Activated naive CD8-positive, alpha-beta T cell (primary cell): Measurements from ENCODE around the gene TPST1.

Experiments used
- H3K27ac Mint-ChIP-seq: one replicate; pipeline ENCODE4 v1.8.0; 2021; ENCODE audit warnings: mixed read lengths
- H3K27me3 Mint-ChIP-seq: one replicate; pipeline ENCODE4 v1.8.0; 2021; ENCODE audit warnings: mixed read lengths
- H3K36me3 Mint-ChIP-seq: one replicate; pipeline ENCODE4 v1.8.0; 2021; ENCODE audit warnings: mixed read lengths
- H3K4me1 Mint-ChIP-seq: one replicate; pipeline ENCODE4 v1.8.0; 2021; ENCODE audit warnings: low read depth, mixed read lengths
- H3K4me3 Mint-ChIP-seq: one replicate; pipeline ENCODE4 v1.8.0; 2021; ENCODE audit warnings: mild to moderate bottlenecking, mixed read lengths
- H3K9me3 Mint-ChIP-seq: one replicate; pipeline ENCODE4 v1.8.0; 2021; ENCODE audit warnings: low read depth, mixed read lengths

TPST1 gene

DNA sequence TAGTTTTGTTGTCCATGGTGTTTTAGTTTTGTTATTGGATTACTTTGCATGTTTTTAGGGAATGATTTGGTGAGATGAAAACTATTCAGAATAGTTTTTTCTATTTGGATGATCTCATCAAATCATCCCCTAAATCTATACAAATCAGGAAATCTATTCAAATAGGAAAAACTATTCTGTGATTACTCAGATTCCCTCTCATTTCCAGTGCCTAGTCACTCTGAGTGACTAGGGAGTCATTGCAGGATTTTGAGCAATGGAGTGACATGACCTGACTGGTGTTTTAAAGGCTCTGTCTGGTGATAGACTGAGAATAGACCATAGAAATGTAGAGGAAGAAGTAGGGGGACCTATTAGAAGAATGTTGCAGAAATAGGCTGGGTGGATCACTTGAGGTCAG lies 72.4 kb downstream of the TPST1 start:
- Mint-ChIP-seq H3K4me3 (no peak overlapping the region), H3K9me3 (no peaks in the 10 kb centered on the region), H3K27ac (no peak overlapping the region), H3K36me3 (peaks cover 8% of the 10 kb centered on the region), H3K4me1 (peaks cover 6% of the 10 kb centered on the region), H3K27me3 (no peaks in the 10 kb centered on the region)

DNA sequence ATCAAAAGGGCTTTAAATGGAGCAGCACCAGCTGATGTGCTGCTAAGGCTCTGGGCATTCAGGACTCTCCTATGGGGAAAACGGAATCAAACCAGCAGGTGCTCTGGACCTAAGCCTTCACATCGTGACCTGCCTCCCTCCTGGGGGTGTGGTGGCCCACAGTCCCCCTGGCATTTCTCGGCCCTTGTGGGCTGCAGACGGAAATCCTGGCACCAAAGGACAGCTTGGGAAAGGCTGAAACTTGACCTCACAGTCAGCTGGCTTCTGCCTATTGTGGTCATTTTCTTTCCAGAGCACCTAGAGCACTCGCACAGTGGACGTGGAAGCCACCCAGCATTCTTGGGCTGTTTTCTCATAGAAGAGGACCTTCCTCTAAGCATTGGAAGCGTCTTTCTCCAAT lies 74.8 kb downstream of the TPST1 start:
- H3K27ac Mint-ChIP-seq: no peak overlapping the region
- no peaks in the 10 kb centered on the region for H3K27me3 Mint-ChIP-seq
- H3K9me3 Mint-ChIP-seq: no peaks in the 10 kb centered on the region

DNA sequence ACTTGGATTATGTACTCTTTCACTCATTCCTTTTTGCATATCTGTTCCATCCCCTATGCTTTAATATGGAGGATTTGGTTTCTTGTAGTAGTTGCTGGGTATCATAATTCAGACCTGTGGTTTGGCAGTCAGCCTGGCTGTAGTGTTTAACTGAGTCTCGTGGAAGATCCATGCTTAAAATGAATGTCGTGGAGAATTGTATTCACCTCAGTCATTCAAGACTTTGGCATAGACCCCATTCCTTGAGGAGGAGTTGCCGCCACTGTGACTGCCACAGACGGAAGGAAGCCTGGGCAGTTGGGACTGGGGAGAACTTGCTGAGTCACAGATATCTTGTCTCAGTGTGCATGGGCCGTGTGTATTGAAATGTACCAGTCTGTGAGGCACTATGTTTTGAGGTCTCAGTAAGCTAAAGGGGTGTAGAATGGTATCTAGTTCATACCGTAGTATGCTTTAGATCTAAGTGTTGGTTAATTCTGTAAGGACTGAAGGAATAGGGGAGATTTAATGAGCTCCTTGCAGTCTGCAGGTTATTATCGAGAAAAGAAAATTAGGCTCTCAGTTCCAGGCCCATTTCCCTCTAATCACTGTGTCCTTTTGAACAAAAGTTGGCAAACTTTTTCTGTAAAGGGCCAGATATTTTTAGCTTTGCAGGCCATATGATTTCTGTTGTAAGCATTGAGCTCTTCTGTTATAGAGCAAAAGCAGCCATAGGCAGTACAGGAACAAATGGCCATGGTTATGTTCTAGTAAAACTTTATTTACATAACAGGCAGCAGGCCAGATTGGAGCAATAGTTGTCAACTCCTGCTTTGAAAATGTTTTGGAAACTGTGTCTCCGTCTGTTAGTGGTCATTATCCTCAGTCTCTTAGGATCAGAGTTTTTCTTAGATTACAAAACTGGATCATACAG lies 76.8 kb downstream of the TPST1 start:
- H3K9me3 Mint-ChIP-seq: no peaks in the 10 kb centered on the region
- H3K27ac Mint-ChIP-seq: no peak overlapping the region
- peaks cover 8% of the 10 kb centered on the region for H3K4me1 Mint-ChIP-seq
- no peaks in the 10 kb centered on the region for H3K27me3 Mint-ChIP-seq
- H3K36me3 Mint-ChIP-seq: peaks cover 2% of the 10 kb centered on the region
- H3K4me3 Mint-ChIP-seq: no peak overlapping the region

More for the DNA sequence above, 74.8 kb downstream of the TPST1 start:
- H3K36me3 Mint-ChIP-seq: peaks cover 2% of the 10 kb centered on the region
- no peak overlapping the region for H3K4me3 Mint-ChIP-seq
- H3K4me1 Mint-ChIP-seq: peaks cover 8% of the 10 kb centered on the region

DNA sequence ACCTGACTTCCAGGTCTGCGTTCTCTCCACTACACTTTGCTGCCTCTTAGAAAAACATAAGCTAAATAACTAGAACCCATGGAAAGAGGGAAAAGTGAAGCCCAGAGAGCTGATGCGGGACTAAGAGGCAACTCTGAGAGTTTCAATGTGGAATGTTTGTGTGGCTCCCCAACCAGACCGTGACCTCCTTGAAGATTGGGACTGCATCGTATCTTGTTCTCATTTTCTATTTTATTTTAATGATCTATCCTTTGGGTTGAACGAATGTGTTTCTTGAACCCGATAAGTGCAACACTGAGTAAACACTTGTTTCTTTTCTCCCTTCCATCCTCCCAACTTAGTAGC lies 77.4 kb downstream of the TPST1 start:
- peaks cover 2% of the 10 kb centered on the region for H3K36me3 Mint-ChIP-seq
- peaks cover 8% of the 10 kb centered on the region for H3K4me1 Mint-ChIP-seq
- H3K4me3 Mint-ChIP-seq: no peak overlapping the region
- no peaks in the 10 kb centered on the region for H3K9me3 Mint-ChIP-seq
- H3K27me3 Mint-ChIP-seq: no peaks in the 10 kb centered on the region
- H3K27ac Mint-ChIP-seq: no peak overlapping the region

DNA sequence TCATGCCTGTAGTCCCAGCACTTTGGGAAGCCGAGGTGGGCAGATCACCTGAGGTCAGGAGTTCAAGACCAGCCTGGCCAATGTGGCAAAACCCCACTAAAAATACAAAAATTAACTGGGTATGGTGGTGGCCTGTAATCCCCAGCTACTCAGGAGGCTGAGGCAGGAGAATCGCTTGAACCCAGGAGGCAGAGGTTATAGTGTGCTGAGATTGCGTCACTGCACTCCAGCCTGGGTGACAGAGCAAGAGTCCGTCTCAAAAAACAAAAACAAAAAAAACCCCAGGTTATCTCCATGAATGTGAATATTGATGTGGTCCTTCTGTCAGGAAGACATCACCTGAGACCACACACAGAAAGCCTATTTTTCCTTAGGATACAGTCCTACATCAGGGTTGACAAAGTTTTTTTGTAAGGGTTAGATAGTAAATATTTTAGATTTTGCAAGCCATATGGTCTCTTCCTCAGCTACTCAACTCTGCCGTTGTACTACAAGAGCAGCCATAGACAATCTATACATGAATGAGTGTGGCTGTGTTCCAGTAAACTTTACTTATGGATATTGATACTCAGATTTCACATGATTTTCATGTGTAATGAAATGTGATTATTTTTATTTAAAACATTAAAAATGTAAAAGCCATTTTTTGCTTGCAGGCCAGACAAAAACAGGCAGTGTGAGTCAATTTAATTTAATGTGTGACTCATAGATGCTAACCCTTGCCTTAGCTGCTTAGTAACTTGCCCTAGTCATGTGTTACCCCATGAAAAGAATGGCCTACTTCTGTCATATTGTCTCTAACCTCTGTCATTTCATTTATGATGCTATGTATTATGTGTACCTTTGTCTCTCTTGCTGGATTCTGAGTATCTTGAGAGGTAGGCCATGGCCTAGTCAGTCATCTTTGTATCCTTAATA lies 78.1 kb downstream of the TPST1 start:
- H3K27me3 Mint-ChIP-seq: no peaks in the 10 kb centered on the region
- no peaks in the 10 kb centered on the region for H3K9me3 Mint-ChIP-seq
- H3K4me1 Mint-ChIP-seq: peaks cover 8% of the 10 kb centered on the region
- no peak overlapping the region for H3K27ac Mint-ChIP-seq
- no peak overlapping the region for H3K4me3 Mint-ChIP-seq
- H3K36me3 Mint-ChIP-seq: peaks cover 2% of the 10 kb centered on the region

DNA sequence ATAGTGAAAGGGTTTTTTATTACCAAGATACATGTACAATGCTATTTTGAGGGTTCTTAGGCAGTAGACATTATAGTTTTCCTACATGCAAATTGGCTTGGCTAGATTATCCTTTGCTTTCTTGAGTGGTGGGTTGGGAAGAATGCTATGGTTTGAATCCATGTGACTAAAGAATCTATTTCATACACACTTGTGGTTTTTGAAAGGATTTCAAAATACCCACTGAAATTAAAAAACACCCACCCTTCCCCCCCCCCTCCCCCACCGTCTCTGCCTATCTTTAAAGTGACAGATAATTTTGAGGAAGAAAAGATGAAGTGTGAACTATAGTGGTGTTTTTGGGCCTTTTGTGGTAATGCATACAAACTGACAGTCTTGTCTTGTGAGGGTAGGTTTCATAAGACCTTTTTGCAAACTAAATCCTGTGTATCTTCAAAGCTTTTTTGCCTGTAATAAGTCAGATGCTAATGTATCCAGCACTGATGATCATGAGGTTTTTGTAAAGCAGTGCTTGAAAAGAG lies 90.9 kb downstream of the TPST1 start:
- H3K36me3 Mint-ChIP-seq: peaks cover 18% of the 10 kb centered on the region
- H3K27me3 Mint-ChIP-seq: no peaks in the 10 kb centered on the region
- H3K9me3 Mint-ChIP-seq: peaks cover 4% of the 10 kb centered on the region
- H3K4me3 Mint-ChIP-seq: no peak overlapping the region
- H3K4me1 Mint-ChIP-seq: peaks cover 4% of the 10 kb centered on the region
- no peak overlapping the region for H3K27ac Mint-ChIP-seq

DNA sequence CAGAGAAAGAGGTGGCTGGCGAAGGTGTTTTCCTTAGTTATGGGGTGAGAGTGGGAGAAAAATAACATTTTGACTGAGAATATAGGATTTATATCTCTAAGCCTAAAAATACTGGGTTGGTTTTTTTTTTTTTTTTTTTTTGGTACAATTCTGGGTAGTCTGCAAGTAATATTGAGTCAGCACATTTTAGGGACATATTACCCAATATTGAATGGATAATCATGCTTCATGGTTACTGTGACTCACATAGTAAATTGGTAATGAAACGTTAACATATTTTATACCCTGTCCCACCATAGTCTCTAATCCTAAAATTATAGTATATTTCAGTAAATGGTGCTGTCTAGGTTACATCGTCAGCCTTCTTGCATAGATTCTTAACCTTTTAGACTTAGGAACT lies 91.4 kb downstream of the TPST1 start:
- Mint-ChIP-seq H3K27me3 (no peaks in the 10 kb centered on the region), H3K4me3 (no peak overlapping the region), H3K9me3 (peaks cover 4% of the 10 kb centered on the region), H3K27ac (no peak overlapping the region), H3K36me3 (peaks cover 21% of the 10 kb centered on the region), H3K4me1 (peaks cover 4% of the 10 kb centered on the region)

DNA sequence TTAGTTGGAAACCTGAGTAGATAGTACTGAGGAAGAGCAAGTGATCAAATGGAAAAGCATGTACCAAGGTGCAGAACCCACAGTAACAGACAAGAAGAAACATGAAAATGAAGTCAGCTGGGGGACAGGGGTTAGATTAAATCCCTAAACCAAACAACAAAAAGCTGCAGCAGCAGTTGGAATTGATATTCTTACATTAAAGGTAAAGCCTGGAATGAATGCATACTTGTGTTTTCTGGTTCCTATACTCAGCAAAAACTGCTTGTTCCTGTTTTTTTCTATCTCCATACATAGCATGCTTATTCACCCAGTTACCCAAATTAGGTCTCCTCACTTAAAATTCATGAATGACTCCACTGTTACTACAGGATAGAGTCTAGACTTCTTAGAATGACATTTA lies 92.4 kb downstream of the TPST1 start:
- H3K27ac Mint-ChIP-seq: no peak overlapping the region
- H3K4me1 Mint-ChIP-seq: peaks cover 4% of the 10 kb centered on the region
- H3K27me3 Mint-ChIP-seq: no peaks in the 10 kb centered on the region
- H3K36me3 Mint-ChIP-seq: peaks cover 21% of the 10 kb centered on the region
- H3K9me3 Mint-ChIP-seq: peaks cover 4% of the 10 kb centered on the region
- no peak overlapping the region for H3K4me3 Mint-ChIP-seq

DNA sequence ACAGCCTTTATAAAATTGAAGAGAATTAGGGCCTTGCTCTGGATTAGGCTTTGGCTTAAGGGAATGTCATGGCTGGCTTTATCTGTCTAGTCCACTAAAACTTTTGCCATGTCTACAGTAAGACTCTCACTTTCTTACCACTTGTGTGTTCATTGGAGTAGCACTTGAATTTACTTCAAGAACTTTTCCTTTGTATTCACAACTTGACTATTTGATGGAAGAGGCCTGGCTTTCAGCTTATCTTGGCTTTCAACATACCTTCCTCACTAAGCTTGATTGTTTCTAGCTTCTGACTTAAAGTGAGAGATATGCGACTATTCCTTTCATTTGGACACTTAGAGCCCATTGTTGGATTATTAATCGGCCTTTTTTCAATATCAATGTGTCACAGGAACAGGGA lies 96.1 kb downstream of the TPST1 start:
- Mint-ChIP-seq H3K27ac (no peak overlapping the region), H3K4me3 (no peak overlapping the region), H3K9me3 (peaks cover 4% of the 10 kb centered on the region), H3K27me3 (no peaks in the 10 kb centered on the region), H3K4me1 (peaks cover 3% of the 10 kb centered on the region), H3K36me3 (peaks cover 20% of the 10 kb centered on the region)

DNA sequence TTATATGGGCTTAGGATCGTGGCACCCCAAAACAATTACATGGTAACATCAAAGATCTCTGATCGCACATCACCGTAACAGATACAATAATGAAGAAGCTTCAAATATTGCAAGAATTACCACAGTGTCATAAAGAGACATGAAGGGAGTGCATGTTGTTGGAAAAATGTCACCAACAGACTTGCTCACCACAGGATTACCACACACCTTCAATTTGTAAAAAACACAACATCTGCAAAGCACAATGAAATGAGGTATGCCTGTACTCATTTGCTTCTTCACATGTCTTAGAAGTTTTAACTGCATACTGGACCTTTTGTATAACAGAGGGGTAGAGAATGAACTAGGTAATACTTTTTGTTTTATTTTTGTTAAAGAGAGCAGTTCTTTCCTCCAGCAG lies 96.6 kb downstream of the TPST1 start:
- peaks cover 4% of the 10 kb centered on the region for H3K9me3 Mint-ChIP-seq
- H3K4me3 Mint-ChIP-seq: no peak overlapping the region
- H3K4me1 Mint-ChIP-seq: no peaks in the 10 kb centered on the region
- no peaks in the 10 kb centered on the region for H3K27me3 Mint-ChIP-seq
- H3K36me3 Mint-ChIP-seq: peaks cover 21% of the 10 kb centered on the region
- H3K27ac Mint-ChIP-seq: no peak overlapping the region

DNA sequence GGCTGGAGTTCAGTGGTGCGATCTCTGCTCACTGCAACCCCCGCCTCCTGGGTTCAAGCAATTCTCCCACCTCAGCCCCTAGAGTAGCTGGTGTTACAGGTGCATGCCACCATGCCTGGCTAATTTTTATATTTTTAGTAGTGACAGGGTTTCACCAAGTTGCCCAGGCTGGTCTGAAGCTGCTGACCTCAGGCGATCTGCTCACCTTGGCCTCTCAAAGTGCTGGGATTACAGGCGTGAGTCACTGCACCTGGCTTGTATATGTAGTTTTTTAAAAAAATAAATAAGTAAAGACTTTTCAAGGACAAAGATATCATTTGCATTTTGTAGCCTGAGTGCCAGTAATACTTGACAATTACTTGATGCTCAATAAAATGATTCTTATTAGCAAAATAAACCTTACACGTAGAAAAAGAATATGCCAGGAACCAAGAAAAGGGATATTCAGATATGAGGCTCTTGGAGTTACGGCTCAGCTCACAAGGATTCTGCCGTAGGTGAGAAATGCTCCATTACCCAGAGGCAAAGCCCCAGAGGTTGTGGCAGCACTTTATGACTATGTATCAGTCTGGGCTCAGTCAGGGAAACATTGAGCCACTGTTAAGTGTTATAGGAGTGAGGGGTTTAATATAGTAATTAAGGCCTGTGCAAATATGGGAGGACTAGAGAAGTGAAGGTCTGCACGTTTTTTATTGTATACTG lies 98.5 kb downstream of the TPST1 start:
- Mint-ChIP-seq H3K9me3 (peaks cover 4% of the 10 kb centered on the region), H3K4me3 (no peak overlapping the region), H3K36me3 (peaks cover 16% of the 10 kb centered on the region), H3K27ac (no peak overlapping the region), H3K27me3 (no peaks in the 10 kb centered on the region), H3K4me1 (no peaks in the 10 kb centered on the region)

DNA sequence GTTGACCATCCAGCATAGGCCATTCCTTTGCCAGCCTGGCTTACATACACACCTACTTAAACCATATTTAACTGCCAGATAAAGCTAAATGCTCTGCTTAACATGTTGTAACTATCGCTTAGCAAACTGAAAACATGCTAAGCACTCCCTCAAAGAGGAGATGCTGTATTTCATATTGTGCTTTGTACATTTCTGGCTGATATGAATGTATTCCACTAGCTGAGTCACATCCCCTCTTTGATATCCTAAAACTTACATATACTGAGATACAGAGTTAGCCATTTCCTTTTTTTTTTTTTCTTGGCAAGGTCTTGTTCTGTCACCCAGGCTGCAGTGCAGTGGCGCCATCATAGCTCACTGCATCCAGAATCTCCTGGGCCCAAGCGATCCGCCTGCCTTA lies 99.4 kb downstream of the TPST1 start:
- Mint-ChIP-seq H3K4me1 (no peaks in the 10 kb centered on the region), H3K27me3 (no peaks in the 10 kb centered on the region), H3K4me3 (no peak overlapping the region), H3K9me3 (peaks cover 2% of the 10 kb centered on the region), H3K27ac (no peak overlapping the region), H3K36me3 (peaks cover 14% of the 10 kb centered on the region)

DNA sequence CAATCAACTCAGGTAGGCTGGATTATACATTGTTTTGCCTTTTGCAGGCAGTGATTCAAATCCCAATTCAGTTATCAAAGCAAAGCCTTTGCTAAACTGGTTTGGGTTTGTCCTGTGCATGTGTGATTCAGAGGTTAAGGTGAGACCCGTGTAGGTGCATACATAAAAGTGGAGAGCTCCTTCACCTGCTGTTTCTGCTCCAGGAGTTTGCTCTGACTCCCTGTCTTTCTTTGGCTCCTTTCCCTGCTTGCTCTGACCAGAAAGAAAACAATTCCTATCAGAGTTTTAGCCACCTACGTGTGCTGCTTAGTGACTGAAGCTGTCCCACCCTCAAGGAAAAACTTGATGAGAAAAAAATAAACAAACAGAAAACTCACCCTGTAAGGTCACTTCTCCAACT lies 101.1 kb downstream of the TPST1 start:
- no peaks in the 10 kb centered on the region for H3K27me3 Mint-ChIP-seq
- no peak overlapping the region for H3K4me3 Mint-ChIP-seq
- H3K9me3 Mint-ChIP-seq: no peaks in the 10 kb centered on the region
- H3K36me3 Mint-ChIP-seq: peaks cover 8% of the 10 kb centered on the region
- H3K27ac Mint-ChIP-seq: peak overlapping the region; percentile 4
- H3K4me1 Mint-ChIP-seq: no peaks in the 10 kb centered on the region

DNA sequence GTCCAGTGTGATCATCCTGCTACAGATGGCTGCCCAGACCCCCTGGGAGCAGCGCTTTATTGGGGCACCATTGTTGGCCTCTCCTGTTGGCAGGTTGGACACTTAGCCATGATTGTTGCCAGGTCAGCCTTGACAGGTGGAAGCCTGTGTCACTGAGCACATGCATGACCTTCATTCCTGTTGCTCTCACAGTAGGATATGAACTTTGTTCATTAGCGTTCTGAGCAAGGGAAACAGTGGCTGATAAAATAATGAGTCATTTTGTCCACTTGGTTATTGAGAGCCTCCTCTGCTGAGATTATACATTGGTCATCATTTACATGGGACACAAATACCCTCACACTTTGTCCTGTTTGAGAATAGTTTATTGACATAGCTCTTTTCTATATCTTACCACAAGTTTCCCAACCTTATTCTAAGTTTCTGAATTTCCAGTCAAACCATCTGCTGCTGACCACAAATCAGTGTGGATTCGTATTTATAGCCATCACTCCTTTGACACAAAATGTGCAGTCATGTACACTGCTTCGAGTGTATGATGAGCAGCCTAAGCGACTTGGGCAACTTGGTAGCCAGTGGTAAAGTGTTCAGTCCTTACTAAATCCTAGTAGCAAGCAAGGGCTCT lies 102.6 kb downstream of the TPST1 start:
- Mint-ChIP-seq H3K27me3 (no peaks in the 10 kb centered on the region), H3K4me3 (no peak overlapping the region), H3K9me3 (no peaks in the 10 kb centered on the region), H3K36me3 (peaks cover 6% of the 10 kb centered on the region), H3K4me1 (peaks cover 3% of the 10 kb centered on the region), H3K27ac (no peak overlapping the region)
